PFSK-1 (cell line): ENCODE data around the gene HPGDS. TPM values are rescaled to one million over a fixed set of nuclear protein-coding genes. Genes with fewer than 3 reads are reported as not detected.

ENCODE experiments used
- FOXP2 ChIP-seq: optimal IDR thresholded peaks from 2 replicates; pipeline ENCODE3; 2011; ENCODE audit warnings: borderline replicate concordance, control low read depth, inconsistent platforms; ENCODE audit not compliant: insufficient read depth; ENCODE audit errors: extremely low read length, extremely low read depth
- POLR2AphosphoS5 ChIP-seq: IDR thresholded peaks from 2 replicates; pipeline ENCODE4 v1.6.1; 2012; ENCODE audit warnings: low read depth, mild to moderate bottlenecking, control low read depth, low read length, moderate library complexity
- SIN3A ChIP-seq: IDR thresholded peaks from 2 replicates; pipeline ENCODE4 v1.6.1; 2012; ENCODE audit warnings: mild to moderate bottlenecking, low read length, moderate library complexity, borderline replicate concordance; ENCODE audit not compliant: insufficient read depth
- TAF1 ChIP-seq: IDR thresholded peaks from 2 replicates; pipeline ENCODE4 v1.6.1; 2012; ENCODE audit warnings: low read length, control low read depth, borderline replicate concordance; ENCODE audit not compliant: insufficient read depth
- polyA plus RNA-seq: library from polyadenylated mRNA; unstranded; fragments of >200 nt; gene quantifications from one replicate; pipeline ENCODE4 v1.2.1, GENCODE V29; 2012; ENCODE audit warnings: low read depth, missing spikeins; ENCODE audit not compliant: insufficient read length
- TF ChIP-seq, protein P1 (sequence below), 2 experiments: IDR thresholded peaks; 2 replicates each; pipeline versions ENCODE4 v1.6.1 to v1.8.0; 2011 to 2012; ENCODE audit warnings: low read depth in 2 of 2, low read length in 2 of 2, control low read depth in 1 of 2, inconsistent platforms in 1 of 2, mild to moderate bottlenecking in 1 of 2, moderate library complexity in 1 of 2; ENCODE audit not compliant: insufficient read depth in 1 of 2

Gene HPGDS
- polyA plus RNA-seq: not detected

- TF ChIP-seq POLR2AphosphoS5 (no peak), FOXP2 (no peak), SIN3A (no peak)
- TF ChIP-seq, protein P1, sequence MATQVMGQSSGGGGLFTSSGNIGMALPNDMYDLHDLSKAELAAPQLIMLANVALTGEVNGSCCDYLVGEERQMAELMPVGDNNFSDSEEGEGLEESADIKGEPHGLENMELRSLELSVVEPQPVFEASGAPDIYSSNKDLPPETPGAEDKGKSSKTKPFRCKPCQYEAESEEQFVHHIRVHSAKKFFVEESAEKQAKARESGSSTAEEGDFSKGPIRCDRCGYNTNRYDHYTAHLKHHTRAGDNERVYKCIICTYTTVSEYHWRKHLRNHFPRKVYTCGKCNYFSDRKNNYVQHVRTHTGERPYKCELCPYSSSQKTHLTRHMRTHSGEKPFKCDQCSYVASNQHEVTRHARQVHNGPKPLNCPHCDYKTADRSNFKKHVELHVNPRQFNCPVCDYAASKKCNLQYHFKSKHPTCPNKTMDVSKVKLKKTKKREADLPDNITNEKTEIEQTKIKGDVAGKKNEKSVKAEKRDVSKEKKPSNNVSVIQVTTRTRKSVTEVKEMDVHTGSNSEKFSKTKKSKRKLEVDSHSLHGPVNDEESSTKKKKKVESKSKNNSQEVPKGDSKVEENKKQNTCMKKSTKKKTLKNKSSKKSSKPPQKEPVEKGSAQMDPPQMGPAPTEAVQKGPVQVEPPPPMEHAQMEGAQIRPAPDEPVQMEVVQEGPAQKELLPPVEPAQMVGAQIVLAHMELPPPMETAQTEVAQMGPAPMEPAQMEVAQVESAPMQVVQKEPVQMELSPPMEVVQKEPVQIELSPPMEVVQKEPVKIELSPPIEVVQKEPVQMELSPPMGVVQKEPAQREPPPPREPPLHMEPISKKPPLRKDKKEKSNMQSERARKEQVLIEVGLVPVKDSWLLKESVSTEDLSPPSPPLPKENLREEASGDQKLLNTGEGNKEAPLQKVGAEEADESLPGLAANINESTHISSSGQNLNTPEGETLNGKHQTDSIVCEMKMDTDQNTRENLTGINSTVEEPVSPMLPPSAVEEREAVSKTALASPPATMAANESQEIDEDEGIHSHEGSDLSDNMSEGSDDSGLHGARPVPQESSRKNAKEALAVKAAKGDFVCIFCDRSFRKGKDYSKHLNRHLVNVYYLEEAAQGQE (IDR thresholded peaks at IDR 0.05; ENCODE audit: insufficient read depth in 1 of 2, low read depth in 2 of 2, low read length in 2 of 2): no peak
Observed at GRCh38 chr4:94342694-94343093, at the start of gene HPGDS. HPGDS (minus strand) TSS chr4:94342836; CDS start chr4:94334629, 8,207 bp downstream.

- no peak for TF ChIP-seq SIN3A
- TF ChIP-seq FOXP2: no peak
- TF ChIP-seq TAF1: no peak
- TF ChIP-seq, protein P1 (IDR thresholded peaks at IDR 0.05; ENCODE audit: insufficient read depth in 1 of 2, low read depth in 2 of 2, low read length in 2 of 2): no peak
- no peak for TF ChIP-seq POLR2AphosphoS5
Observed at GRCh38 chr4:94390804-94391410, 48.3 kb upstream of the HPGDS start.

GRCh38 chr4:94389595-94390267 is 47.1 kb upstream of the HPGDS start:
- TF ChIP-seq, protein P1 (IDR thresholded peaks at IDR 0.05; ENCODE audit: insufficient read depth in 1 of 2, low read depth in 2 of 2, low read length in 2 of 2): no peak
- TF ChIP-seq SIN3A: no peak
- TF ChIP-seq FOXP2: no peak
- no peak for TF ChIP-seq TAF1
- TF ChIP-seq POLR2AphosphoS5: no peak

DNA sequence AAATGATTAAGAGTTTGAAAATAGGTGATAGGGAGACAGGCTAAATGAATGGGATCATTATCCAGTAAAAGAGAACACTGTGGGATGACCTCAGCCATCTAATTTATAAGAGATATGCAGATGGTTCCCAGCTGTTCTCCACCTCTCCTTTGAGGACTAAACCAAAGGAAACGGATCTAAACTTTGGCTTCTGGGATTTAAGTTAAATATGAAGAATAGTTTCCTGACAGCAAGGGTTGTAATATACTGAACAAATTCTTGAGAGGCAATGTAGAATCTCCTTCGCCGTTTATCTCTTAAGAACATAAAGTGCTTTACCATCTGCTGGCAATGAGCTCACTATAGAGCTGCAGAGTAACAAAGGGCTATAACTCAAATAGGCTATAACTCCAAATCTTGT is 35.4 kb upstream of the HPGDS start:
- TF ChIP-seq, protein P1 (IDR thresholded peaks at IDR 0.05; ENCODE audit: insufficient read depth in 1 of 2, low read depth in 2 of 2, low read length in 2 of 2): no peak
- TF ChIP-seq POLR2AphosphoS5 (no peak), TAF1 (no peak), FOXP2 (no peak), SIN3A (no peak)
